Measurements from ENCODE around the gene KRT76.

GRCh38 chr12:52779914-52780313, 2.8 kb upstream of the KRT76 start:
- TF ChIP-seq CTCF (IDR thresholded peaks at IDR 0.05 in 4 of 5, conservative IDR thresholded peaks at IDR 0.05 in 1 of 5): no peak
- TF ChIP-seq POLR2A (IDR thresholded peaks at IDR 0.05): no peak

Data from gastrocnemius medialis (tissue), 4 donors.